WTC11 (cell line): Measurements from ENCODE around the gene PGM2. TPM values are rescaled to one million over a fixed set of nuclear protein-coding genes. Genes with fewer than 3 reads are reported as not detected.

Experiments
- ATAC-seq: fragments of 200-7000 bp; cut with Tn5 transposase; 2 replicates; pipeline ENCODE4 v1.10.0; 2021; ENCODE audit warnings: mild to moderate bottlenecking, moderate library complexity
- CTCF ChIA-PET: fragments of 300-600 bp; sonication (Branson Sonifier 250); formaldehyde crosslinking; loops from one replicate; lab custom pipeline; 2021; ENCODE audit warnings: antibody characterized with exemption; lab: Charles Lee
- POLR2A ChIA-PET: fragments of 350-600 bp; sonication (Branson Sonifier 250); formaldehyde crosslinking; loops from one replicate; lab custom pipeline; 2021; ENCODE audit warnings: antibody characterized with exemption; lab: Charles Lee
- DNase-seq: peaks from one replicate; pipeline ENCODE4 v3.0.0; 2021; ENCODE audit warnings: low spot score
- H3K27ac Mint-ChIP-seq: 2 replicates; pipeline ENCODE4 v1.8.0; 2021; ENCODE audit warnings: mixed read lengths
- H3K27me3 Mint-ChIP-seq: 2 replicates; pipeline ENCODE4 v1.8.0; 2021; ENCODE audit warnings: low read depth, mild to moderate bottlenecking, moderate library complexity, mixed read lengths
- H3K36me3 Mint-ChIP-seq: 2 replicates; pipeline ENCODE4 v1.8.0; 2021; ENCODE audit warnings: mixed read lengths
- H3K4me1 Mint-ChIP-seq: 2 replicates; pipeline ENCODE4 v1.8.0; 2022; ENCODE audit warnings: mixed read lengths
- H3K4me3 Mint-ChIP-seq: 2 replicates; pipeline ENCODE4 v1.8.0; 2021; ENCODE audit warnings: mild to moderate bottlenecking, moderate library complexity, mixed read lengths
- H3K9me3 Mint-ChIP-seq: 2 replicates; pipeline ENCODE4 v1.8.0; 2021; ENCODE audit warnings: mixed read lengths
- ATF2 ChIP-seq: sonication (generic); formaldehyde crosslinking; IDR thresholded peaks from 2 replicates; pipeline ENCODE4 v1.8.1; 2022; ENCODE audit warnings: low read depth, missing genetic modification reagents, borderline replicate concordance
- ATF3 ChIP-seq: sonication (generic); formaldehyde crosslinking; conservative IDR thresholded peaks from 2 replicates; pipeline ENCODE4 v1.8.1; 2022; ENCODE audit warnings: mild to moderate bottlenecking, missing genetic modification reagents
- CBFB ChIP-seq: sonication (generic); formaldehyde crosslinking; IDR thresholded peaks from 2 replicates; pipeline ENCODE4 v1.8.1; 2022; ENCODE audit warnings: mild to moderate bottlenecking, low read depth, missing genetic modification reagents
- CDX4 ChIP-seq: fragments of 250-450 bp; sonication (Bioruptor Pico); IDR thresholded peaks from 2 replicates; pipeline ENCODE4 v1.9.0; 2021; ENCODE audit warnings: moderate library complexity, mild to moderate bottlenecking, inconsistent platforms, borderline replicate concordance
- E2F4 ChIP-seq: sonication (generic); formaldehyde crosslinking; IDR thresholded peaks from 2 replicates; pipeline ENCODE4 v1.8.1; 2022; ENCODE audit warnings: low read depth, mild to moderate bottlenecking, moderate library complexity, missing genetic modification reagents, borderline replicate concordance
- ERG ChIP-seq: fragments of 250-450 bp; sonication (Bioruptor Pico); IDR thresholded peaks from 2 replicates; pipeline ENCODE4 v1.8.0; 2021; ENCODE audit warnings: mild to moderate bottlenecking
- GTF2I ChIP-seq: fragments of 250-450 bp; sonication (Bioruptor Pico); conservative IDR thresholded peaks from 2 replicates; pipeline ENCODE4 v1.4.0; 2021; ENCODE audit warnings: mild to moderate bottlenecking
- KAT7 ChIP-seq: sonication (generic); formaldehyde crosslinking; IDR thresholded peaks from 2 replicates; pipeline ENCODE4 v1.8.1; 2023; ENCODE audit warnings: missing genetic modification reagents, mild to moderate bottlenecking, borderline replicate concordance
- MYBL2 ChIP-seq: sonication (generic); formaldehyde crosslinking; IDR thresholded peaks from 2 replicates; pipeline ENCODE4 v1.8.1; 2023; ENCODE audit warnings: mild to moderate bottlenecking, moderate library complexity, missing genetic modification reagents
- NFYB ChIP-seq: sonication (generic); formaldehyde crosslinking; conservative IDR thresholded peaks from 2 replicates; pipeline ENCODE4 v1.8.0; 2022; ENCODE audit warnings: low read depth, missing genetic modification reagents
- NR1H2 ChIP-seq: sonication (generic); formaldehyde crosslinking; IDR thresholded peaks from 2 replicates; pipeline ENCODE4 v1.9.0; 2021; ENCODE audit warnings: mild to moderate bottlenecking, moderate library complexity, missing genetic modification reagents
- OVOL2 ChIP-seq: fragments of 250-450 bp; sonication (Bioruptor Pico); IDR thresholded peaks from 2 replicates; pipeline ENCODE4 v1.9.0; 2021; ENCODE audit warnings: mild to moderate bottlenecking, borderline replicate concordance
- PREB ChIP-seq: sonication (generic); formaldehyde crosslinking; IDR thresholded peaks from 2 replicates; pipeline ENCODE4 v1.8.1; 2022; ENCODE audit warnings: mild to moderate bottlenecking, missing genetic modification reagents, moderate library complexity, borderline replicate concordance
- RORB ChIP-seq: fragments of 250-450 bp; sonication (Bioruptor Pico); IDR thresholded peaks from 2 replicates; pipeline ENCODE4 v1.9.0; 2021; ENCODE audit warnings: mild to moderate bottlenecking
- SOX15 ChIP-seq: fragments of 250-450 bp; sonication (Bioruptor Pico); IDR thresholded peaks from 2 replicates; pipeline ENCODE4 v1.9.0; 2021; ENCODE audit warnings: mild to moderate bottlenecking
- ZBTB21 ChIP-seq: sonication (generic); formaldehyde crosslinking; IDR thresholded peaks from 2 replicates; pipeline ENCODE4 v1.8.1; 2023; ENCODE audit warnings: mild to moderate bottlenecking, missing genetic modification reagents, borderline replicate concordance
- ZNF281 ChIP-seq: sonication (generic); formaldehyde crosslinking; IDR thresholded peaks from 2 replicates; pipeline ENCODE4 v1.8.0; 2023; ENCODE audit warnings: mild to moderate bottlenecking, missing genetic modification reagents
- ZNF396 ChIP-seq: fragments of 250-450 bp; sonication (Bioruptor Pico); IDR thresholded peaks from 2 replicates; pipeline ENCODE4 v1.8.0; 2021; ENCODE audit warnings: mild to moderate bottlenecking, moderate library complexity, borderline replicate concordance
- ZNF671 ChIP-seq: fragments of 250-450 bp; sonication (Bioruptor Pico); IDR thresholded peaks from 2 replicates; pipeline ENCODE4 v1.8.0; 2021; ENCODE audit warnings: mild to moderate bottlenecking
- total RNA-seq: library from RNA; stranded (reverse); gene quantifications from 3 replicates; pipeline ENCODE4 v1.2.3, GENCODE V29; 2021

PGM2 gene
- total RNA-seq, 1 experiment from 2014 or later = 31.4 TPM

- no peak for TF ChIP-seq E2F4
- no peak for TF ChIP-seq ERG (CRISPR knock-in tag)
- TF ChIP-seq MYBL2 (CRISPR knock-in tag) = no peak
- TF ChIP-seq ATF2 (CRISPR knock-in tag) = no peak
- TF ChIP-seq NR1H2 (CRISPR knock-in tag) = no peak
- no peak for TF ChIP-seq ATF3 (CRISPR knock-in tag)
- no peak for TF ChIP-seq OVOL2
- no peak for TF ChIP-seq ZNF671
- TF ChIP-seq, all 79 proteins: peak for 0
Measured at GRCh38 chr4:37830640-37831039, 4.2 kb downstream of the PGM2 start (continued).

- Mint-ChIP-seq H3K4me1 (no peaks in the 10 kb centered on the region), H3K27me3 (no peaks in the 10 kb centered on the region), H3K9me3 (no peaks in the 10 kb centered on the region), H3K4me3 (no peak overlapping the region), H3K36me3 (peaks cover 42% of the 10 kb centered on the region), H3K27ac (no peak overlapping the region)
- ATAC-seq = no peak
- CTCF ChIA-PET = no interaction called here
- no peak for TF ChIP-seq CDX4 (CRISPR knock-in tag)
- TF ChIP-seq ZBTB21 (CRISPR knock-in tag) = no peak
- TF ChIP-seq RORB (CRISPR knock-in tag) = no peak
- TF ChIP-seq PREB = no peak
- no peak for TF ChIP-seq MYBL2 (CRISPR knock-in tag)
- TF ChIP-seq SOX15 = no peak
- TF ChIP-seq NFYB (CRISPR knock-in tag) = no peak
- TF ChIP-seq ZNF671 = no peak
- no peak for TF ChIP-seq ZNF396 (CRISPR knock-in tag)
- no peak for TF ChIP-seq CBFB (CRISPR knock-in tag)
- TF ChIP-seq ZNF281 (CRISPR knock-in tag) = no peak
- no peak for TF ChIP-seq KAT7 (CRISPR knock-in tag)
- TF ChIP-seq GTF2I (CRISPR knock-in tag) = no peak
- no peak for DNase-seq
- POLR2A ChIA-PET = no interaction called here
Measured at GRCh38 chr4:37835031-37835430, 8.5 kb downstream of the PGM2 start.
